ENCODE results near the gene GPC4. TPM values are rescaled to one million over a fixed set of nuclear protein-coding genes. Genes with fewer than 3 reads are reported as not detected.

The GPC4 gene
- total RNA-seq, 1 experiment from 2014 or later: 1.4 TPM

GRCh38 chrX:133412246-133412645, 3.0 kb downstream of the GPC4 start:
- ChIA-PET POLR2A (no interaction called here), CTCF (no interaction called here)
- no peaks in the 10 kb centered on the region for H3K4me1 ChIP-seq (ENCODE audit: control insufficient read depth, insufficient read depth, low read length)
- TF ChIP-seq POLR2AphosphoS5 (IDR thresholded peaks at IDR 0.05; ENCODE audit: low read depth, low read length) (no peak), CTCF (IDR thresholded peaks at IDR 0.05) (no peak), SIN3A (IDR thresholded peaks at IDR 0.05; ENCODE audit: borderline replicate concordance, insufficient read depth, low read depth, low read length) (no peak), TCF7L2 (IDR thresholded peaks at IDR 0.05; ENCODE audit: low read depth, low read length) (no peak), REST (IDR thresholded peaks at IDR 0.05; ENCODE audit: insufficient read depth in 1 of 2, low read depth in 2 of 2, low read length in 1 of 2) (no peak)
- intact Hi-C loops (cut with micrococcal nuclease; ENCODE audit: unreplicated experiment): no loop called here
- no peaks in the 10 kb centered on the region for H3K9me3 ChIP-seq (ENCODE audit: control insufficient read depth, insufficient read depth, low read depth, low read length)
- H3K27me3 ChIP-seq (ENCODE audit: control insufficient read depth, insufficient read depth, low read length): peaks cover 24% of the 10 kb centered on the region
- ATAC-seq: no peak
- DNase-seq (ENCODE audit: low read depth, low spot score): no peak
- H3K36me3 ChIP-seq (ENCODE audit: control insufficient read depth, insufficient read depth, low read length): no peaks in the 10 kb centered on the region
- H3K4me3 ChIP-seq (ENCODE audit: low read depth in 2 of 2, low read length in 2 of 2): no peak overlapping the region
- no peak overlapping the region for H3K27ac ChIP-seq (ENCODE audit: low read length)
- no TSS peak for BruUV-seq (replicated peaks)
- in situ Hi-C loops (cut with HindIII; ENCODE audit: low pct_unique_long_range_greater_than_20kb, low sequenced_read_pairs): no loop called here

- TF ChIP-seq TCF7L2 (IDR thresholded peaks at IDR 0.05; ENCODE audit: low read depth, low read length): no peak
- no peak overlapping the region for H3K4me3 ChIP-seq (ENCODE audit: low read depth in 2 of 2, low read length in 2 of 2)
- no peaks in the 10 kb centered on the region for H3K4me1 ChIP-seq (ENCODE audit: control insufficient read depth, insufficient read depth, low read length)
- H3K27ac ChIP-seq (ENCODE audit: low read length): no peak overlapping the region
- no peaks in the 10 kb centered on the region for H3K36me3 ChIP-seq (ENCODE audit: control insufficient read depth, insufficient read depth, low read length)
- ATAC-seq: no peak
- BruUV-seq (replicated peaks): no TSS peak
- H3K27me3 ChIP-seq (ENCODE audit: control insufficient read depth, insufficient read depth, low read length): peaks cover 12% of the 10 kb centered on the region
- intact Hi-C loops (cut with micrococcal nuclease; ENCODE audit: unreplicated experiment) (no loop called here), in situ Hi-C loops (cut with HindIII; ENCODE audit: low pct_unique_long_range_greater_than_20kb, low sequenced_read_pairs) (no loop called here)
- ChIA-PET POLR2A (no interaction called here), CTCF (no interaction called here)
- H3K9me3 ChIP-seq (ENCODE audit: control insufficient read depth, insufficient read depth, low read depth, low read length): no peaks in the 10 kb centered on the region
- no peak for DNase-seq (ENCODE audit: low read depth, low spot score)
Measured at GRCh38 chrX:133410550-133410949, 4.7 kb downstream of the GPC4 start.

- H3K27me3 ChIP-seq (ENCODE audit: control insufficient read depth, insufficient read depth, low read length): no peaks in the 10 kb centered on the region
- ChIA-PET POLR2A (no interaction called here), CTCF (no interaction called here)
- H3K4me1 ChIP-seq (ENCODE audit: control insufficient read depth, insufficient read depth, low read length): no peaks in the 10 kb centered on the region
- intact Hi-C loops (cut with micrococcal nuclease; ENCODE audit: unreplicated experiment) (no loop called here), in situ Hi-C loops (cut with HindIII; ENCODE audit: low pct_unique_long_range_greater_than_20kb, low sequenced_read_pairs) (no loop called here)
- H3K27ac ChIP-seq (ENCODE audit: low read length): no peak overlapping the region
- TF ChIP-seq POLR2AphosphoS5 (IDR thresholded peaks at IDR 0.05; ENCODE audit: low read depth, low read length): no peak
- no peak for TF ChIP-seq SIN3A (IDR thresholded peaks at IDR 0.05; ENCODE audit: borderline replicate concordance, insufficient read depth, low read depth, low read length)
- no peak for TF ChIP-seq REST (IDR thresholded peaks at IDR 0.05; ENCODE audit: insufficient read depth in 1 of 2, low read depth in 2 of 2, low read length in 1 of 2)
- no peak for TF ChIP-seq TCF7L2 (IDR thresholded peaks at IDR 0.05; ENCODE audit: low read depth, low read length)
- TF ChIP-seq CTCF (IDR thresholded peaks at IDR 0.05): no peak
- ATAC-seq: no peak
- no TSS peak for BruUV-seq (replicated peaks)
- no peaks in the 10 kb centered on the region for H3K36me3 ChIP-seq (ENCODE audit: control insufficient read depth, insufficient read depth, low read length)
- H3K4me3 ChIP-seq (ENCODE audit: low read depth in 2 of 2, low read length in 2 of 2): no peak overlapping the region
- DNase-seq (ENCODE audit: low read depth, low spot score): no peak
- no peaks in the 10 kb centered on the region for H3K9me3 ChIP-seq (ENCODE audit: control insufficient read depth, insufficient read depth, low read depth, low read length)
Measured at GRCh38 chrX:133405498-133406185, 9.6 kb downstream of the GPC4 start.
